ENCODE results near the gene TCAF1.
"Not testable (repeated sequence)": the region's sequence is repeated elsewhere in the genome, so short reads cannot be mapped to it uniquely, and the experiment has no call there.

The TCAF1 gene

DNA sequence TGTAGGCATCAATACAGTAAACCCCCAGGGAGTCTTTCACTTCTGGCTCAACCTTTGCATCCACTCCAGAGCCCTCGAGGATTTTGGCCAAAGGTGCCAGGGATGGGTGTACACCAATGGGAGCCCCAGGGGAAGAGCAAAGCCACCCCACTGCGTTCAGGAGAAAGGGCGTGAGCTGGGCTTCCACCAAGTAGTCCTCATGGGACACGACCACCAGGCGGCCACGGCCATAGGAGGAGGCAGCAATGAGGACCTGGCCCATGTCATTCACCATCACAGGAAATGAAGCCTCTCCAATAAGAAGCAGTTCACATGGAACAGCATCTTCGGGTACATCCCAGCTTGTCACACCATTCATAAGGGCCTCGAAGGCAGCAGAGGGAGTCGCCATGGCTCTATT is 25.8 kb downstream of the TCAF1 start:
- H3K4me3 ChIP-seq (ENCODE audit: low read length in 2 of 2), result no peak overlapping the region
- H3K27me3 ChIP-seq (ENCODE audit: control insufficient read depth in 3 of 3, insufficient read depth in 3 of 3, low read depth in 1 of 3, low read length in 3 of 3), result no peaks in the 10 kb centered on the region
- peaks cover 0 to 3% of the 10 kb centered on the region in 2 donors for H3K9me3 ChIP-seq (replicated peaks in 1 of 2; ENCODE audit: control insufficient read depth in 2 of 2, insufficient read depth in 1 of 2, low read depth in 1 of 2, low read length in 2 of 2)
- no peak overlapping the region for H3K18ac ChIP-seq (ENCODE audit: low read length)
- H3K36me3 ChIP-seq (replicated peaks in 1 of 2; ENCODE audit: control insufficient read depth in 2 of 2, insufficient read depth in 2 of 2, low read length in 2 of 2), result peaks cover 13 to 40% of the 10 kb centered on the region in 2 donors
- no peak overlapping the region for H2BK12ac ChIP-seq (ENCODE audit: low read length)
- DNase-seq (ENCODE audit: low spot score), result no peak
- no peak overlapping the region for H3K14ac ChIP-seq (ENCODE audit: low read length)
- no peak overlapping the region for H3K9ac ChIP-seq (ENCODE audit: low read depth, low read length, poor library complexity)
- H3K4me2 ChIP-seq (ENCODE audit: insufficient read depth, low read length, poor library complexity, severe bottlenecking), result no peak overlapping the region
- no peak overlapping the region for H3K4ac ChIP-seq (ENCODE audit: low read length)
- no CpG with 5 or more reads among the region's 9 CpGs for WGBS, 2 donors (ENCODE audit: extremely low coverage in 2 of 2, insufficient read length in 2 of 2, insufficient replicate concordance in 1 of 2)
- H4K8ac ChIP-seq (ENCODE audit: low read depth, low read length), result no peak overlapping the region
- H3K27ac ChIP-seq (replicated peaks; ENCODE audit: low read length), result no peak overlapping the region
- H4K91ac ChIP-seq (ENCODE audit: low read depth, low read length, poor library complexity), result no peak overlapping the region
- peaks cover 0 to 2% of the 10 kb centered on the region in 2 donors for H3K4me1 ChIP-seq (ENCODE audit: control insufficient read depth in 2 of 2, insufficient read depth in 1 of 2, low read depth in 1 of 2, low read length in 2 of 2)
- peaks cover 10% of the 10 kb centered on the region for H3K79me1 ChIP-seq (ENCODE audit: low read depth, low read length)
- H2BK5ac ChIP-seq (ENCODE audit: low read length), result no peak overlapping the region
- no peak overlapping the region for H2AFZ ChIP-seq (ENCODE audit: low read length)
- H3K23ac ChIP-seq (ENCODE audit: low read depth, low read length, poor library complexity), result no peak overlapping the region
- H2BK15ac ChIP-seq (ENCODE audit: low read length), result no peak overlapping the region
- H2AK5ac ChIP-seq (ENCODE audit: low read depth, low read length), result no peak overlapping the region
- H2BK120ac ChIP-seq (ENCODE audit: low read depth, low read length), result no peak overlapping the region

DNA sequence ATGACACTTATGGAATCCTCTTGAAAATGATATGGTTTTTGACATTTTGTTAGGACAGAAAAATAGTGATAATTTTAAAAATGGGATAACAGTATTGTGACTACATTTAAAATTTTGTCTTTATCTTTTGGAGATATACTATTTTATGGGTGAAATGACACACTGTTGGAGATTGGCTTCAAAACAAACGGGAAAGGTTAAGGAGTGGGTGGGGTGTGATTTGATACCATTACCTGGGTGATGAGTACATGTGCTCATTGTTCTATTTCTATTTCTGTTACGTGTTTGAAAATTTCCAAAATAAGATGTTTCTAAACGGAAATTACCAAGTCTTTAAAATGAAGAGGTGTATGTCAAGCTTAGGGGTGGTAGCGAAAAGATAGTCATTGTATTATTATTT is 28.7 kb downstream of the TCAF1 start:
- H2BK12ac ChIP-seq (ENCODE audit: low read length); H3K18ac ChIP-seq (ENCODE audit: low read length); H3K23ac ChIP-seq (ENCODE audit: low read depth, low read length, poor library complexity); H3K4me2 ChIP-seq (ENCODE audit: insufficient read depth, low read length, poor library complexity, severe bottlenecking); H3K79me1 ChIP-seq (ENCODE audit: low read depth, low read length); H3K27ac ChIP-seq (replicated peaks; ENCODE audit: low read length); H2AK5ac ChIP-seq (ENCODE audit: low read depth, low read length); H3K27me3 ChIP-seq (ENCODE audit: control insufficient read depth in 3 of 3, insufficient read depth in 3 of 3, low read depth in 1 of 3, low read length in 3 of 3); H3K4me3 ChIP-seq (ENCODE audit: low read length in 2 of 2); H3K14ac ChIP-seq (ENCODE audit: low read length); H3K9me3 ChIP-seq (replicated peaks in 1 of 2; ENCODE audit: control insufficient read depth in 2 of 2, insufficient read depth in 1 of 2, low read depth in 1 of 2, low read length in 2 of 2); H4K8ac ChIP-seq (ENCODE audit: low read depth, low read length); H2BK5ac ChIP-seq (ENCODE audit: low read length); H3K4me1 ChIP-seq (ENCODE audit: control insufficient read depth in 2 of 2, insufficient read depth in 1 of 2, low read depth in 1 of 2, low read length in 2 of 2); H3K4ac ChIP-seq (ENCODE audit: low read length); DNase-seq (ENCODE audit: low spot score); H2BK15ac ChIP-seq (ENCODE audit: low read length); H4K91ac ChIP-seq (ENCODE audit: low read depth, low read length, poor library complexity); H3K9ac ChIP-seq (ENCODE audit: low read depth, low read length, poor library complexity); H2BK120ac ChIP-seq (ENCODE audit: low read depth, low read length); H2AFZ ChIP-seq (ENCODE audit: low read length): not testable (repeated sequence)
- peaks cover 11 to 35% of the 10 kb centered on the region in 2 donors for H3K36me3 ChIP-seq (replicated peaks in 1 of 2; ENCODE audit: control insufficient read depth in 2 of 2, insufficient read depth in 2 of 2, low read length in 2 of 2)
- WGBS, 2 donors (ENCODE audit: extremely low coverage in 2 of 2, insufficient read length in 2 of 2, insufficient replicate concordance in 1 of 2), result no CpG with 5 or more reads among the region's 4 CpGs

- not testable (repeated sequence) for H3K23ac ChIP-seq (ENCODE audit: low read depth, low read length, poor library complexity); H3K14ac ChIP-seq (ENCODE audit: low read length); H3K4me2 ChIP-seq (ENCODE audit: insufficient read depth, low read length, poor library complexity, severe bottlenecking); H3K9ac ChIP-seq (ENCODE audit: low read depth, low read length, poor library complexity); H4K91ac ChIP-seq (ENCODE audit: low read depth, low read length, poor library complexity); H2AK5ac ChIP-seq (ENCODE audit: low read depth, low read length); H2BK120ac ChIP-seq (ENCODE audit: low read depth, low read length); H2BK5ac ChIP-seq (ENCODE audit: low read length); H3K4me1 ChIP-seq (ENCODE audit: control insufficient read depth in 2 of 2, insufficient read depth in 1 of 2, low read depth in 1 of 2, low read length in 2 of 2); H2BK12ac ChIP-seq (ENCODE audit: low read length); H2BK15ac ChIP-seq (ENCODE audit: low read length); H3K18ac ChIP-seq (ENCODE audit: low read length); H4K8ac ChIP-seq (ENCODE audit: low read depth, low read length); H3K27me3 ChIP-seq (ENCODE audit: control insufficient read depth in 3 of 3, insufficient read depth in 3 of 3, low read depth in 1 of 3, low read length in 3 of 3); DNase-seq (ENCODE audit: low spot score); H3K4ac ChIP-seq (ENCODE audit: low read length); H3K27ac ChIP-seq (replicated peaks; ENCODE audit: low read length); H3K79me1 ChIP-seq (ENCODE audit: low read depth, low read length); H3K4me3 ChIP-seq (ENCODE audit: low read length in 2 of 2); H2AFZ ChIP-seq (ENCODE audit: low read length); H3K9me3 ChIP-seq (replicated peaks in 1 of 2; ENCODE audit: control insufficient read depth in 2 of 2, insufficient read depth in 1 of 2, low read depth in 1 of 2, low read length in 2 of 2)
- peaks cover 10 to 21% of the 10 kb centered on the region in 2 donors for H3K36me3 ChIP-seq (replicated peaks in 1 of 2; ENCODE audit: control insufficient read depth in 2 of 2, insufficient read depth in 2 of 2, low read length in 2 of 2)
These were observed 30.4 kb downstream of the TCAF1 start for GRCh38 chr7:143871534-143871933.

DNA sequence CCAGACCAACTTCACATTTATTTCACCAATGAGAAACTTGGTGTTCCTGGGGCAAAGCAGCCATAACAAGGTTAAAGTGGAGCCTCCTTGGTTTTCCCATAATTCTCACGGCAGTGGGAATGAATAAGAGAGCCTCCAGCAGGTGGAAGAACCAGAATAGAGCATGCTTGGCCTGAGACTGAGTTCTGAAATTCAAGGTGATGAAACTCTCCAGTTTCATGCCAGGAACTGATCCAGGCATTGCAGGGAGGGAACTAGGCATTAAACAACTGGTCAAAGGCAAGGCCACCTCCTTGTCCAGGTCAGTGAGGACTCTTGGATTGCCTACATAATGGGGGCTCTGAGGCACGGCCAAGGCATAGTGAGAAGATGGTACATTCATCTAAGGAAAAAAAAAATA is 44.0 kb downstream of the TCAF1 start:
- H3K4me2 ChIP-seq (ENCODE audit: insufficient read depth, low read length, poor library complexity, severe bottlenecking); H4K91ac ChIP-seq (ENCODE audit: low read depth, low read length, poor library complexity); H3K4me1 ChIP-seq (ENCODE audit: control insufficient read depth in 2 of 2, insufficient read depth in 1 of 2, low read depth in 1 of 2, low read length in 2 of 2); H3K27ac ChIP-seq (replicated peaks; ENCODE audit: low read length); H3K18ac ChIP-seq (ENCODE audit: low read length); H3K36me3 ChIP-seq (replicated peaks in 1 of 2; ENCODE audit: control insufficient read depth in 2 of 2, insufficient read depth in 2 of 2, low read length in 2 of 2); H3K79me1 ChIP-seq (ENCODE audit: low read depth, low read length); H3K27me3 ChIP-seq (ENCODE audit: control insufficient read depth in 3 of 3, insufficient read depth in 3 of 3, low read depth in 1 of 3, low read length in 3 of 3); H3K4me3 ChIP-seq (ENCODE audit: low read length in 2 of 2); H3K9me3 ChIP-seq (replicated peaks in 1 of 2; ENCODE audit: control insufficient read depth in 2 of 2, insufficient read depth in 1 of 2, low read depth in 1 of 2, low read length in 2 of 2); H3K23ac ChIP-seq (ENCODE audit: low read depth, low read length, poor library complexity); H2AK5ac ChIP-seq (ENCODE audit: low read depth, low read length); H2BK5ac ChIP-seq (ENCODE audit: low read length); H3K9ac ChIP-seq (ENCODE audit: low read depth, low read length, poor library complexity); H2BK12ac ChIP-seq (ENCODE audit: low read length); H3K4ac ChIP-seq (ENCODE audit: low read length); H2BK120ac ChIP-seq (ENCODE audit: low read depth, low read length); H2AFZ ChIP-seq (ENCODE audit: low read length); DNase-seq (ENCODE audit: low spot score); H4K8ac ChIP-seq (ENCODE audit: low read depth, low read length); H2BK15ac ChIP-seq (ENCODE audit: low read length); H3K14ac ChIP-seq (ENCODE audit: low read length): not testable (repeated sequence)
- WGBS, 2 donors (ENCODE audit: extremely low coverage in 2 of 2, insufficient read length in 2 of 2, insufficient replicate concordance in 1 of 2), result no CpG with 5 or more reads among the region's 2 CpGs

All from neuronal stem cell (in vitro differentiated cells).